Bronchial epithelial cell (primary cell): ENCODE data around the gene CFAP97. TPM values are rescaled to one million over a fixed set of nuclear protein-coding genes. Genes with fewer than 3 reads are reported as not detected.
A peak's percentile ranks its signal among the peaks of the same experiment; 100 is the strongest.

Experiments
- DNase-seq: peaks from one replicate; pipeline ENCODE4 v3.0.0-alpha.2; 2010; ENCODE audit warnings: low read depth
- FAIRE-seq: peaks from 2 replicates; lab custom pipeline; 2011; peaks lifted over from hg19 to GRCh38; lab: Jason Lieb, UNC
- H3K27me3 ChIP-seq: 2 replicates; pipeline ENCODE4 v1.5.1; 2011; ENCODE audit warnings: low read length; ENCODE audit not compliant: control insufficient read depth, insufficient read depth
- H3K36me3 ChIP-seq: 2 replicates; pipeline ENCODE4 v1.5.1; 2011; ENCODE audit warnings: low read length; ENCODE audit not compliant: control insufficient read depth, insufficient read depth
- H3K4me3 ChIP-seq: 2 replicates; pipeline ENCODE4 v1.5.1; 2011; ENCODE audit warnings: mild to moderate bottlenecking, low read depth, low read length, control low read depth
- CTCF ChIP-seq: IDR thresholded peaks from 2 replicates; pipeline ENCODE4 v1.5.1; 2011; ENCODE audit warnings: mild to moderate bottlenecking, moderate library complexity, low read length, control low read depth, inconsistent platforms; ENCODE audit not compliant: insufficient read depth, severe bottlenecking
- total RNA-seq: library from RNA; depleted of rRNA; stranded (reverse); fragments of >200 nt; gene quantifications from 2 replicates; pipeline ENCODE4 v1.2.1, GENCODE V29; 2014

Gene CFAP97
- total RNA-seq, 1 donor from 2014 or later, result 32.9 TPM

DNA sequence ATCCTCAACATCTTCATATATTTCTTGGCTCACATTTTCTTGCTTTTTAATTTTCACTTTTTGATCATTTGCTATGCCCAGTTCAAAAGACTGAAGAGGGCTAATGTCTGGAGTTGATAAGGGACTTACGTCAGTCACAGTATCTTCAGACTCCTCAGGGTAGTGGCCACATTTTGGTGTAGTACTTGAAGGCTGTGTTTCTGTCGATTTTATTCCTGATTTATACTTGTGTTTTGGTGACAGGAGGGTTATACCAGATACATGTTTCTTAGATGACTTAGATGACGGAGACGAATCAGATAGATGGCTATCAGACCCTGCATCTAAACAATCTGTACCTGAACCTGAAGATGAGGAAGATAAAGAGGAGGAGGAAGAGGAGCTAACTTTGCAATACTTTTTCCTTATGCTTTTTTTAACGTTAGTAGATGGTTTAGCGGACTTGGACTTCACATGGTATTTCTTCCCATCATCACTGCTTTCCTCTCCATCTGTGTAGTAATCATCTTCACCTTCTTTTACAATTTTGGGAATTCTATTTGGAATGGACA lies 13.4 kb downstream of the CFAP97 start:
- Histone ChIP-seq H3K4me3 (no peak overlapping the region), H3K36me3 (peaks cover 9% of the 10 kb centered on the region), H3K27me3 (no peaks in the 10 kb centered on the region)
- FAIRE-seq (no peak), DNase-seq (no peak)
- no peak for TF ChIP-seq CTCF

GRCh38 chr4:185189606-185190305 lies 14.0 kb downstream of the CFAP97 start:
- no peak for TF ChIP-seq CTCF
- peaks cover 9% of the 10 kb centered on the region for H3K36me3 ChIP-seq
- FAIRE-seq (no peak), DNase-seq (no peak)
- no peaks in the 10 kb centered on the region for H3K27me3 ChIP-seq
- no peak overlapping the region for H3K4me3 ChIP-seq

DNA sequence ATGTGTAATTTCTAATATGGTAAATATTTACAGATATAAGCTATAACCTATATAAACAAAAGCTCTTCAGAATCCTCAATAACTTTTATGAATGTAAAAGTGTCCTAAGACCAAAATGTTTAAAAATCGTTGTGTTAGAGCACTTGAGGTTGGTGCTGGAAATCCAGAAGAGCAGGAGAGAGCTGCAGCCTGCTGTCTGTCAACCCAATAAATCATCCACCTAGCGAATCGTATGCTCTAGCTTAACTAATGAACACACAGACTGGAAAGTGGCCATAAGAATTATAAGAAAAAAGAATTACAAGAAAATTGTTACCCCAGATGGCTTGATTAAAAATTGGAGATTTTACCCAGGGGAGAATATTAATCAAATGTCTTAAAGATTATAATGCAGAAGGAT lies 17.0 kb downstream of the CFAP97 start:
- no peak for TF ChIP-seq CTCF
- no peak for FAIRE-seq

DNA sequence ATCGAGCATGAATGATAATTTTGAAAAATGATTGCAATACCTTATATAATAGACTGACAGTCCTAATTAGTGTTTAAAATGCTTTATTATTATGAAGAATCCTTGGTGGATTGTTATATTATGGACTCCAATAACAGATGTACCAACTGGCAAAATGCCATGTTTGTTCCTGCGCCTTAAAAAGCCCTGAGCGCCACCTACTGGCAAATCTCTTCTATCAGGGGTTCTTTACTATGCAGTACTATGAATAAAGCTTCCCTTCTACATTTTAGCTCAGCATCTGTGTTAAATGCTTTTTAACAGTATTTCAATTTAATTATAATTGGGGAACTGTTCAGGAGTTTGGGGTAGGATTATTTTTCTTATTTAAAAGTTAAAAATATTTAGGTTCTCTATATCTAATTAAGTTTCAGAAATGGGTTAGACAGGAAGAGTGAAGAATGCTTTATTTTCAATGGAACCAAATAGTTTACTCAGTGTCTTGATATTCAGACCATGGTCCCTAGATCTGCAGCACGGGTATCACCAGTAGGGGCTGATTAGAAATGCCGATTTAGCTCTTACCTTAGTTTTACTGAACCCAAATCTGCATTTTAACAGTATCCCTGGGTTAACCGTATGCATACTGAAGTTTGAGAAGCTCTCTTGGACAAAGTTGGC lies 20.0 kb downstream of the CFAP97 start:
- FAIRE-seq, result no peak

More for the DNA sequence above, 17.0 kb downstream of the CFAP97 start:
- H3K4me3 ChIP-seq, result no peak overlapping the region
- peaks cover 9% of the 10 kb centered on the region for H3K36me3 ChIP-seq
- H3K27me3 ChIP-seq, result no peaks in the 10 kb centered on the region
- DNase-seq, result no peak

DNA sequence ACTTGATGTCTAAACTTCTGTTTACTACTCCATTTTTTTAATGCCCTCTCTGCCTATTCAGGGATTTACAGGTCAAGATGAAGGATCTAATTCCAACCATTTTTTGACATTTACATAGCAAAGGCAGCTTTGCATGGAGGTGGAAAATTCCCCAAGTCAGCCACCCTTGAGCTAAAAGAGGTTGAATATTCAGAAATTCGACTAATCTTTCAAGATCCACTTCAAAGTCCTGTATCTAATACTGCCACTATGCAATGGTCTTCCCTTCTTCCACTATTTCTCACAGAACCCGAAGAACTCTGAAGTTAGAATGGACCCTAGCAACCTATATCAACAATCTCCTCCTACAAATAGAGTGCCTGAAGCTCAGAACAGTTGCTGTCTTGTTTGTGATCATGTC lies 21.6 kb downstream of the CFAP97 start:
- no peak for DNase-seq
- Histone ChIP-seq H3K4me3 (no peak overlapping the region), H3K36me3 (no peaks in the 10 kb centered on the region), H3K27me3 (no peaks in the 10 kb centered on the region)
- no peak for FAIRE-seq
- TF ChIP-seq CTCF, result no peak

More for the DNA sequence above, 20.0 kb downstream of the CFAP97 start:
- H3K4me3 ChIP-seq, result no peak overlapping the region
- H3K36me3 ChIP-seq, result peaks cover 2% of the 10 kb centered on the region
- peak; percentile 82 for DNase-seq
- no peaks in the 10 kb centered on the region for H3K27me3 ChIP-seq
- peak; percentile 57 for TF ChIP-seq CTCF
